HFF-Myc (cell line): ENCODE results near the gene NAP1L2.
"Not testable (repeated sequence)": the region's sequence is repeated elsewhere in the genome, so short reads cannot be mapped to it uniquely, and the experiment has no call there.

Source experiments
- DNase-seq: peaks from one replicate; pipeline ENCODE4 v3.0.0-alpha.2; 2011; ENCODE audit warnings: low read depth; ENCODE audit errors: extremely low read depth
- H3K4me3 ChIP-seq: replicated peaks from 2 replicates; pipeline ENCODE4 v1.5.1; 2011; ENCODE audit warnings: low read depth, mild to moderate bottlenecking, control low read depth, low read length
- CTCF ChIP-seq: IDR thresholded peaks from 2 replicates; pipeline ENCODE4 v1.5.1; 2012; ENCODE audit warnings: mild to moderate bottlenecking, low read depth, low read length, control low read depth; ENCODE audit errors: missing control alignments

NAP1L2 gene

DNA sequence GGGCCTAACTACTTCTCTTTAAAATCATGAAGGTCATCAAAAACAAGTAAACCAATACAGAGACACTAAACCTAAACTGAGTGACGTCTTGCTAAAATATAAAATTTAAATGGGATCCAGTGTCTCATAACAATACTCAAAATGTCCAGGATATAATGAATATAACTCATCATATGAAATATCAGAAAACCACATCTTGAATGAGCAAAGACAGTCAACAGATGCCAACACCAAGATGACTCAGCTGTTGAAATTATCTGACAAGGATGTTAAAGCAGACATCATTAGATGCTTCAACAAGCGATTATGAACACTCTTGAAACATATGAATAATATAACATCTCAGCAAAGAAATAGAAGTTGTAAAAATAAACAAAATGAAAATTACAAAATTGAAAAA is 8.3 kb downstream of the NAP1L2 start:
- TF ChIP-seq CTCF: no peak
- no peak overlapping the region for H3K4me3 ChIP-seq
- no peak for DNase-seq

DNA sequence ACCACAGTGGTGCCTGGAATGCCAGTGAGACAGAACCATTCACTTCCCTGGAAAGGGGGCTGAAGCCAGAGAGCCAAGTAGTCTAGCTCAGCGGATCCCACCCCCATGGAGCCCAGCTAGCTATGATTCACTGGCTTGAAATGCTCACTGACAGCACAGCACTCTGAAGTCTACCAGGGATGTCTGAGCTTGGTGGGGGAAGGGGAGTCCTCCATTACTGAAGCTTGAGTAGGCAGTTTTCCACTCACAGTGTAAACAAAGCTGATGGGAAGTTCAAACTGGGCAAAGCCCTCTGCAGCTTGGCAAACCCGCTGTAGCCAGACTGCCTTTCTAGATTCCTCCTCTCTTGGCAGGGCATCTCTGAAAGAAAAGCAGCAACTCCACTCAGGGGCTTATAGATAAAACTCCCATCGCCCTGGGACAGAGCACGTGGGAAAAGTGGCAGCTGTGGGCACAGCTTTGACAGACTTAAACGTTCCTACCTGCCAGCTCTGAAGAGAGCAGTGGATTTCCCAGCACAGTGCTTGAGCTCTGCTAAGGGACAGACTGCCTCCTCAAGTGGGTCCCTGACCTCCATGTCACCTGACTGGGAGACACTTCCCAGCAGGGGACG is 32.0 kb downstream of the NAP1L2 start:
- no peak for TF ChIP-seq CTCF
- DNase-seq: no peak
- no peak overlapping the region for H3K4me3 ChIP-seq

DNA sequence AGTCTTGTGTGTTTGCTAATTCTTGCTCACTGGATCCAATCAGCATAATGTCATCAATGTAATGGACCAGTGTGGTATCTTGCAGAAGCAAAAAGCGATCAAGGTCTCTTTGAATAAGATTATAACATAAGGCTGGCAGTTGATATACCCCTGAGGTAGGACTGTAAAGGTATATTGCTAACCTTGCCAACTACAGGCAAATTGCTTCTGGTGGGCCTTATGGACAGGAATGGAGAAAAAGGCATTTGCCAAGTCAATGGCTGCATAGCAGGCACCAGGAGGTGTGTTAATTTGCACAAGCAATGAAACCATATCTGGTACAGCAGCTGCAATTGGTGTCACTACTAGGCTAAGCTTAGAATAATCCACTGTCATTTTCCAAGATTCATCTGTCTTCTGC is 45.7 kb downstream of the NAP1L2 start:
- not testable (repeated sequence) for DNase-seq, H3K4me3 ChIP-seq
